HCT116 (cell line): ENCODE measurements around the gene ATG101.

Experiments used
- POLR2AphosphoS5 ChIP-seq: IDR thresholded peaks from 2 replicates; pipeline ENCODE4 v1.6.1; 2011; ENCODE audit warnings: mild to moderate bottlenecking, low read depth, low read length, moderate library complexity
- TCF7L2 ChIP-seq: IDR thresholded peaks from 2 replicates; pipeline ENCODE4 v1.7.0; 2011; ENCODE audit warnings: borderline replicate concordance, inconsistent platforms; ENCODE audit not compliant: insufficient read depth, insufficient read length; ENCODE audit errors: extremely low read depth

DNA sequence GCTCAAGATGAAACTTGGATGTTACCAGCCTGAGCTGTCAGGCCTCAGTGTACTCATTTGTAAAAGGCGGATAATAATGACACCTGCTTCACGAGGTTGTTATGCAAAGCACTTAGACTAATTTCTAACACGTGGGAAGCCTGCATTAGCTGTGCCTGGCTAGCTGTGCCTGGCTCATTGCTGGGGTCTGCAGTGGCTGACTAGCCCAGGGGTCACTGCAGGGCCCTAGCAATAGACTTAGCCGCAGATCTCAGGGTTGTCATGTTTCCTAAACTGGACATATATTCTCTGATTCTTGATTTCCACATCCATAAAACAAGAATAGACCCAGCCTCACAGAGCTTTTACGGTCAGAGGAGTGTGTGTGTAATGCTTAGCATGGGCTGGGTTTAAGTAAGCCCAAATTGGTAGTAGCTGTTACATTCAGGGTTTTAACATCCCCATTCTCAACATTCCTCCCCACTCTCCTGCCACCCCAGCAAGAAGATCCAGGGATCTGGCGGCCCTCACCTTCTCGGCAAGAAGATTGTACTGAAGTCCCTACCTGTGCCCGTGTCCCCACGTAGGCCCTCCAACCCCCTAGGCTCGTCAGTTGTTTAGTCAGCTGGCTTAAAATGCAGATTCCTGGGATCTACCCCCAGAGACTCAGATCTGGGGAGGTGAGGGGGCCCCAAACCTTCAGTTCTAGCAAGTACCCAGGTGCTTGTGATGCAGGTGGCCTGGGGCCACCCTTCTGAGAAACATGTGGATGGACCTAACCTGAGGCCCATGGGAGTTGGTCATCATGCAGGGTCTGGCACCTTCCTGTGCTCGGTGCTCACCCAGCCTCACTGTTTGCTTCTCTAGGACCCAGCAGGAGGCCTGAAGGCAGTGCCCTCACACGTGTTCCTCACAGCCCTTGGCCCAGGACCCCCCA lies 9.9 kb upstream of the ATG101 start:
- 0 out of 2 replicates have a peak, but pooled peaks have one; percentile 14 for TF ChIP-seq POLR2AphosphoS5
- TF ChIP-seq TCF7L2, result no peak
